ENCODE results near the gene RSPRY1. TPM values are rescaled to one million over a fixed set of nuclear protein-coding genes. Genes with fewer than 3 reads are reported as not detected.
A peak's percentile ranks its signal among the peaks of the same experiment; 100 is the strongest.

The RSPRY1 gene
- total and polyA plus RNA-seq, 2 of the 4 experiments (the other 2 are of a cell fraction): 25.2 to 62.2 TPM

- BruUV-seq (replicated peaks): no TSS peak
- intact Hi-C loops (cut with micrococcal nuclease): no loop called here
- ChIA-PET CTCF (interaction anchor here (0.6 kb wide), 1 partner anchor 32 kb away, joined by 3 read pairs; no protein-coding TSS in a partner anchor), POLR2A (ENCODE audit: unreplicated experiment) (no interaction called here)
- H3K4me3 ChIP-seq (ENCODE audit: insufficient read depth, low read depth, low read length): no peak overlapping the region
- H2BK5ac ChIP-seq (ENCODE audit: low read depth, low read length, poor library complexity, severe bottlenecking): no peak overlapping the region
- in situ Hi-C loops (cut with MboI; ENCODE audit: low sequenced_read_pairs): no loop called here
- no peak overlapping the region for H2AFZ ChIP-seq (replicated peaks; ENCODE audit: low read length, poor library complexity)
- DNase-seq: peak; percentile 60
- H3K36me3 ChIP-seq (ENCODE audit: control insufficient read depth, insufficient read depth, low read length): no peaks in the 10 kb centered on the region
- no peaks in the 10 kb centered on the region for H3K9me1 ChIP-seq (ENCODE audit: insufficient read depth, low read length)
- dilution Hi-C loops (cut with HindIII; ENCODE audit: low sequenced_read_pairs, unreplicated experiment): no loop called here
- no peaks in the 10 kb centered on the region for H3K79me1 ChIP-seq (ENCODE audit: low read depth in 1 of 2, low read length in 2 of 2)
- peaks cover 32% of the 10 kb centered on the region for H3K27me3 ChIP-seq (ENCODE audit: control insufficient read depth, insufficient read depth, low read length)
- no peaks in the 10 kb centered on the region for H3K9me3 ChIP-seq (ENCODE audit: control insufficient read depth, insufficient read depth, low read length)
- H3K56ac ChIP-seq (ENCODE audit: extremely low read depth, insufficient read depth, low read length): no peak overlapping the region
- ATAC-seq (ENCODE audit: low read depth): peak; percentile 54
- no peak overlapping the region for H3K9ac ChIP-seq (ENCODE audit: low read depth, low read length)
- no peak overlapping the region for H2AK9ac ChIP-seq (replicated peaks; ENCODE audit: low read depth, low read length, poor library complexity)
- H4K8ac ChIP-seq (ENCODE audit: low read depth in 2 of 2, low read length in 2 of 2): no peak overlapping the region
- no peak overlapping the region for H3K4me2 ChIP-seq (ENCODE audit: low read depth, low read length)
- no peaks in the 10 kb centered on the region; the same call in 1 of the 2 replicates for H4K20me1 ChIP-seq (ENCODE audit: insufficient read depth, low read length)
- H2BK20ac ChIP-seq (ENCODE audit: low read depth, low read length): no peak overlapping the region
- H3K27ac ChIP-seq (ENCODE audit: insufficient read depth, low read length): no peak overlapping the region
- TF ChIP-seq NFE2L2 (IDR thresholded peaks at IDR 0.05; ENCODE audit: low read depth, low read length): no peak
- no peak for TF ChIP-seq CEBPB (IDR thresholded peaks at IDR 0.05; ENCODE audit: low read depth, low read length)
- no peak for TF ChIP-seq FOS (IDR thresholded peaks at IDR 0.05; ENCODE audit: low read depth, low read length)
- TF ChIP-seq POLR2A (IDR thresholded peaks at IDR 0.05; ENCODE audit: low read depth, low read length): no peak
- TF ChIP-seq MAZ (IDR thresholded peaks at IDR 0.05; ENCODE audit: borderline replicate concordance, low read depth, low read length): no peak
- no peak for TF ChIP-seq SMC3 (IDR thresholded peaks at IDR 0.05; ENCODE audit: low read depth, low read length)
- TF ChIP-seq ELK1 (IDR thresholded peaks at IDR 0.05; ENCODE audit: borderline replicate concordance, low read depth, low read length): no peak
- TF ChIP-seq RCOR1 (IDR thresholded peaks at IDR 0.05; ENCODE audit: insufficient replicate concordance, low read length): no peak
- no peak for TF ChIP-seq MXI1 (IDR thresholded peaks at IDR 0.05; ENCODE audit: borderline replicate concordance, low read depth, low read length)
- no peak for TF ChIP-seq MAFK (IDR thresholded peaks at IDR 0.05; ENCODE audit: low read depth, low read length)
- TF ChIP-seq USF2 (IDR thresholded peaks at IDR 0.05; ENCODE audit: low read depth, low read length): no peak
- TF ChIP-seq RFX5 (IDR thresholded peaks at IDR 0.05; ENCODE audit: low read depth, low read length): no peak
- H3K23ac ChIP-seq (ENCODE audit: low read depth, low read length): no peak overlapping the region
- H4K5ac ChIP-seq (ENCODE audit: low read depth, low read length): no peak overlapping the region
- H4K91ac ChIP-seq (ENCODE audit: insufficient read depth, low read depth, low read length): no peak overlapping the region
- H2AK5ac ChIP-seq (ENCODE audit: low read depth, low read length): no peak overlapping the region
- H3K4ac ChIP-seq (ENCODE audit: low read depth, low read length): no peak overlapping the region
- H2BK120ac ChIP-seq (ENCODE audit: low read depth, low read length): no peak overlapping the region; the same call in 1 of the 2 replicates
- no CpG with 5 or more reads among the region's 1 CpG for WGBS, 2 experiments (ENCODE audit: extremely low coverage in 2 of 2, insufficient read length in 1 of 2)
- H3K18ac ChIP-seq (ENCODE audit: low read depth, low read length): no peak overlapping the region
- H3K4me1 ChIP-seq (ENCODE audit: control insufficient read depth, insufficient read depth, low read length): no peaks in the 10 kb centered on the region
- H2BK15ac ChIP-seq (ENCODE audit: low read depth, low read length): no peak overlapping the region
- no peak overlapping the region for H3K14ac ChIP-seq (replicated peaks; ENCODE audit: low read depth, low read length)
These were observed 91.5 kb downstream of the RSPRY1 start for GRCh38 chr16:57277586-57277985.
